HG03378 (cell line): ENCODE results near the gene LINC00237.

Experiments used
- ATAC-seq: cut with Tn5 transposase; IDR thresholded peaks from one replicate; pipeline ENCODE4 v1.9.1; 2021; ENCODE audit warnings: mild to moderate bottlenecking, moderate library complexity; ENCODE audit not compliant: unreplicated experiment

The LINC00237 gene

GRCh38 chr20:21100578-21101452, 5.3 kb downstream of the LINC00237 start:
- ATAC-seq = no peak

- peak; percentile 43 for ATAC-seq
Measured at GRCh38 chr20:21099751-21100577, 6.2 kb downstream of the LINC00237 start.

- ATAC-seq = no peak
Measured at GRCh38 chr20:21096321-21097043, 9.7 kb downstream of the LINC00237 start.

- no peak for ATAC-seq
Measured at GRCh38 chr20:21092806-21093205, 13.4 kb downstream of the LINC00237 start.

GRCh38 chr20:21090721-21091120, 15.4 kb downstream of the LINC00237 start:
- no peak for ATAC-seq

GRCh38 chr20:21090111-21090618, 16.0 kb downstream of the LINC00237 start:
- no peak for ATAC-seq

GRCh38 chr20:21089391-21089790, 16.8 kb downstream of the LINC00237 start:
- no peak for ATAC-seq

GRCh38 chr20:21087862-21088540, 18.2 kb downstream of the LINC00237 start:
- ATAC-seq = no peak

GRCh38 chr20:21083825-21084325, 22.3 kb downstream of the LINC00237 start:
- no peak for ATAC-seq

- ATAC-seq = no peak
Measured at GRCh38 chr20:21082584-21082983, 23.6 kb downstream of the LINC00237 start.

- ATAC-seq = no peak
Measured at GRCh38 chr20:21077809-21078345, 28.3 kb downstream of the LINC00237 start.

GRCh38 chr20:21076073-21076472, 30.1 kb downstream of the LINC00237 start:
- ATAC-seq = no peak

GRCh38 chr20:21075471-21075870, 30.7 kb downstream of the LINC00237 start:
- ATAC-seq = no peak

- peak; percentile 99 for ATAC-seq
Measured at GRCh38 chr20:21074605-21075336, 31.4 kb downstream of the LINC00237 start.

GRCh38 chr20:21067255-21067654, 38.9 kb downstream of the LINC00237 start:
- no peak for ATAC-seq

GRCh38 chr20:21064924-21065323, 41.2 kb downstream of the LINC00237 start:
- no peak for ATAC-seq

GRCh38 chr20:21063276-21063675, 42.9 kb downstream of the LINC00237 start:
- ATAC-seq = no peak

GRCh38 chr20:21053002-21053762, 53.0 kb downstream of the LINC00237 start:
- no peak for ATAC-seq

- ATAC-seq = no peak
Measured at GRCh38 chr20:21052686-21053001, 53.5 kb downstream of the LINC00237 start.
